Smooth muscle cell (in vitro differentiated cells): Measurements from ENCODE around the gene MRPL47. TPM values are rescaled to one million over a fixed set of nuclear protein-coding genes. Genes with fewer than 3 reads are reported as not detected.

Experiments
- polyA plus RNA-seq: library from polyadenylated mRNA; unstranded; fragments of >200 nt; fragmentation: Nextera tagmentation; extraction: Ambion mirVana; gene quantifications from 2 replicates; pipeline ENCODE4 v1.2.1, GENCODE V29; 2016
- small RNA-seq: library from RNA; depleted of rRNA; stranded (forward); fragments of <200 nt; gene quantifications from one replicate; pipeline ENCODE3, GENCODE V24; 2014
- total RNA-seq: library from RNA; depleted of rRNA; stranded (reverse); fragments of >200 nt; gene quantifications from 2 replicates; pipeline ENCODE4 v1.2.3, GENCODE V29; 2014

Gene MRPL47
- total and polyA plus RNA-seq, 2 experiments from 2014 or later: 79.7 to 85.8 TPM

Small RNA genes lying within 50 kb of the gene (small RNA-seq; reads per million reads assigned to genes)
- gene AC090425.1 (not detected), gene RF01210 (not detected)

Other genes starting within 250 kb of the MRPL47 start
- 56.2 and 70.3 TPM in 2 replicates for gene GNB4, start 153.2 kb downstream of the MRPL47 start, total RNA-seq
- 18.3 and 33.1 TPM in 2 replicates for gene GNB4, start 153.2 kb downstream of the MRPL47 start, polyA plus RNA-seq
- 62.1 and 66.5 TPM in 2 replicates for gene ACTL6A, start 41.7 kb downstream of the MRPL47 start, total RNA-seq
- 75.0 and 76.6 TPM in 2 replicates for gene ACTL6A, start 41.7 kb downstream of the MRPL47 start, polyA plus RNA-seq
- gene NDUFB5, start 156 bp upstream of the MRPL47 start, total RNA-seq: 168 and 171 TPM in 2 replicates
- gene NDUFB5, start 156 bp upstream of the MRPL47 start, polyA plus RNA-seq: 109 and 115 TPM in 2 replicates
- 2.0 and 2.6 TPM in 2 replicates for gene USP13, start 48.4 kb upstream of the MRPL47 start, total RNA-seq
- gene USP13, start 48.4 kb upstream of the MRPL47 start, polyA plus RNA-seq: 2.9 and 3.2 TPM in 2 replicates